SK-N-SH treated with all-trans-retinoic acid at 6 μM for 48 hours (cell line): ENCODE data around the gene TTC28.

Experiments
- ATAC-seq: fragments of 200-7000 bp; cut with Tn5 transposase; 3 replicates; pipeline ENCODE4 v1.9.1; 2020; ENCODE audit warnings: mild to moderate bottlenecking, moderate library complexity
- ARNTL ChIP-seq: fragments of 450-650 bp; formaldehyde crosslinking; IDR thresholded peaks from 2 replicates; pipeline ENCODE4 v1.5.0; 2020; ENCODE audit warnings: low read depth, mild to moderate bottlenecking, moderate library complexity, borderline replicate concordance
- CSDC2 ChIP-seq: fragments of 250-450 bp; sonication (Bioruptor Pico); IDR thresholded peaks from 2 replicates; pipeline ENCODE4 v1.5.0; 2020; ENCODE audit warnings: mild to moderate bottlenecking, moderate library complexity
- GLIS3 ChIP-seq: fragments of 250-450 bp; sonication (Bioruptor Pico); IDR thresholded peaks from 2 replicates; pipeline ENCODE4 v1.5.0; 2020; ENCODE audit warnings: mild to moderate bottlenecking, moderate library complexity
- ISL1 ChIP-seq: fragments of 250-450 bp; sonication (Bioruptor Pico); IDR thresholded peaks from 2 replicates; pipeline ENCODE4 v2.1.2; 2022; ENCODE audit warnings: mild to moderate bottlenecking, moderate library complexity
- OSR1 ChIP-seq: fragments of 250-450 bp; sonication (Bioruptor Pico); IDR thresholded peaks from 2 replicates; pipeline ENCODE4 v1.8.0; 2022; ENCODE audit warnings: moderate library complexity, mild to moderate bottlenecking, inconsistent platforms
- PATZ1 ChIP-seq: fragments of 250-450 bp; sonication (Bioruptor Pico); IDR thresholded peaks from 2 replicates; pipeline ENCODE4 v1.8.0; 2020; ENCODE audit warnings: mild to moderate bottlenecking, moderate library complexity, borderline replicate concordance
- PPARA ChIP-seq: fragments of 250-450 bp; sonication (Bioruptor Pico); IDR thresholded peaks from 2 replicates; pipeline ENCODE4 v1.5.0; 2020; ENCODE audit warnings: mild to moderate bottlenecking, borderline replicate concordance
- RARB ChIP-seq: fragments of 250-450 bp; sonication (Bioruptor Pico); IDR thresholded peaks from 2 replicates; pipeline ENCODE4 v1.8.0; 2021; ENCODE audit warnings: mild to moderate bottlenecking, moderate library complexity
- SNAI2 ChIP-seq: fragments of 250-450 bp; sonication (Bioruptor Pico); IDR thresholded peaks from 2 replicates; pipeline ENCODE4 v1.5.0; 2020; ENCODE audit warnings: mild to moderate bottlenecking, moderate library complexity
- TCF4 ChIP-seq: fragments of 250-450 bp; sonication (Bioruptor Pico); IDR thresholded peaks from 2 replicates; pipeline ENCODE4 v1.8.0; 2021; ENCODE audit warnings: mild to moderate bottlenecking, moderate library complexity, borderline replicate concordance
- TOX ChIP-seq: fragments of 250-450 bp; sonication (Bioruptor Pico); IDR thresholded peaks from 2 replicates; pipeline ENCODE4 v1.8.0; 2021; ENCODE audit warnings: mild to moderate bottlenecking, moderate library complexity, borderline replicate concordance
- ZFP30 ChIP-seq: fragments of 450-650 bp; formaldehyde crosslinking; IDR thresholded peaks from 2 replicates; pipeline ENCODE4 v1.5.0; 2022; ENCODE audit warnings: mild to moderate bottlenecking, moderate library complexity
- ZNF565 ChIP-seq: fragments of 450-650 bp; formaldehyde crosslinking; conservative IDR thresholded peaks from 2 replicates; pipeline ENCODE4 v1.5.0; 2020; ENCODE audit warnings: low read depth, mild to moderate bottlenecking, moderate library complexity
- ZNF8 ChIP-seq: fragments of 450-650 bp; formaldehyde crosslinking; IDR thresholded peaks from 2 replicates; pipeline ENCODE4 v1.5.0; 2020; ENCODE audit warnings: mild to moderate bottlenecking, moderate library complexity
- TF ChIP-seq, protein P1 (sequence below): fragments of 250-450 bp; sonication (Bioruptor Pico); IDR thresholded peaks from 2 replicates; pipeline ENCODE4 v1.5.1; 2020; ENCODE audit warnings: low read depth, mild to moderate bottlenecking, moderate library complexity
- TF ChIP-seq, protein P2 (sequence below): fragments of 250-450 bp; sonication (Bioruptor Pico); IDR thresholded peaks from 2 replicates; pipeline ENCODE4 v1.5.0; 2020; ENCODE audit warnings: mild to moderate bottlenecking, moderate library complexity
- TF ChIP-seq, protein P3 (sequence below): fragments of 250-450 bp; sonication (Bioruptor Pico); IDR thresholded peaks from 2 replicates; pipeline ENCODE4 v1.5.1; 2021; ENCODE audit warnings: mild to moderate bottlenecking, moderate library complexity
- TF ChIP-seq, protein P4 (sequence below): fragments of 250-450 bp; sonication (Bioruptor Pico); IDR thresholded peaks from 2 replicates; pipeline ENCODE4 v1.8.0; 2021; ENCODE audit warnings: low read depth, mild to moderate bottlenecking, moderate library complexity, borderline replicate concordance

The TTC28 gene

DNA sequence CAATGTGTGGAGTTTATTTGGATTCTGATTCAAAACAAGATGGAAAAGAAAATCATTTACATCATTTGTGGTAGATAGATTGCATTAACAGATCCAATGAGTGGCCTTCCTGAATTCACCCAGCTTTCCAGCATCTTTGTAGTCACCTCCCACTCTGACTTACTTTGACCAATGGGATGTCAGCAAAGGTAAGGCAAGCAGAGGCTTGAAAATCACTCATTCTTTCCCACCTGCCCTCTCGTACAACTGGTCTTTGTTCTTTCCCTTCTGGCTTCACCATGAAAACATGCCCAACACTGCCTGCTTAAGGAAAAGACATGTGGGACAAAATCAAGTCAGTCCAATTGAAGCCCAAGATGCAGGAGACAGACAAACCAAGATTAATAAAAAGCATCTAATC, 202.1 kb downstream of the TTC28 start:
- ATAC-seq: no peak
- TF ChIP-seq ZNF565 (CRISPR knock-in tag): no peak
- TF ChIP-seq GLIS3 (CRISPR knock-in tag): no peak
- TF ChIP-seq, protein P1, sequence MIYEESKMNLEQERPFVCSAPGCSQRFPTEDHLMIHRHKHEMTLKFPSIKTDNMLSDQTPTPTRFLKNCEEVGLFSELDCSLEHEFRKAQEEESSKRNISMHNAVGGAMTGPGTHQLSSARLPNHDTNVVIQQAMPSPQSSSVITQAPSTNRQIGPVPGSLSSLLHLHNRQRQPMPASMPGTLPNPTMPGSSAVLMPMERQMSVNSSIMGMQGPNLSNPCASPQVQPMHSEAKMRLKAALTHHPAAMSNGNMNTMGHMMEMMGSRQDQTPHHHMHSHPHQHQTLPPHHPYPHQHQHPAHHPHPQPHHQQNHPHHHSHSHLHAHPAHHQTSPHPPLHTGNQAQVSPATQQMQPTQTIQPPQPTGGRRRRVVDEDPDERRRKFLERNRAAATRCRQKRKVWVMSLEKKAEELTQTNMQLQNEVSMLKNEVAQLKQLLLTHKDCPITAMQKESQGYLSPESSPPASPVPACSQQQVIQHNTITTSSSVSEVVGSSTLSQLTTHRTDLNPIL (CRISPR knock-in tag): no peak
- no peak for TF ChIP-seq PATZ1 (CRISPR knock-in tag)
- no peak for TF ChIP-seq RARB (CRISPR knock-in tag)
- TF ChIP-seq SNAI2: no peak

GRCh38 chr22:28474330-28474729, 205.3 kb downstream of the TTC28 start:
- TF ChIP-seq, protein P1 (CRISPR knock-in tag): no peak
- TF ChIP-seq PATZ1 (CRISPR knock-in tag) (no peak), OSR1 (CRISPR knock-in tag) (no peak), ARNTL (CRISPR knock-in tag) (no peak), PPARA (CRISPR knock-in tag) (no peak), ZNF8 (CRISPR knock-in tag) (no peak), RARB (CRISPR knock-in tag) (no peak), TOX (CRISPR knock-in tag) (no peak), ZFP30 (CRISPR knock-in tag) (no peak), CSDC2 (CRISPR knock-in tag) (no peak), TCF4 (CRISPR knock-in tag) (no peak), ISL1 (CRISPR knock-in tag) (no peak), GLIS3 (CRISPR knock-in tag) (no peak), ZNF565 (CRISPR knock-in tag) (no peak)
- TF ChIP-seq, protein P2, sequence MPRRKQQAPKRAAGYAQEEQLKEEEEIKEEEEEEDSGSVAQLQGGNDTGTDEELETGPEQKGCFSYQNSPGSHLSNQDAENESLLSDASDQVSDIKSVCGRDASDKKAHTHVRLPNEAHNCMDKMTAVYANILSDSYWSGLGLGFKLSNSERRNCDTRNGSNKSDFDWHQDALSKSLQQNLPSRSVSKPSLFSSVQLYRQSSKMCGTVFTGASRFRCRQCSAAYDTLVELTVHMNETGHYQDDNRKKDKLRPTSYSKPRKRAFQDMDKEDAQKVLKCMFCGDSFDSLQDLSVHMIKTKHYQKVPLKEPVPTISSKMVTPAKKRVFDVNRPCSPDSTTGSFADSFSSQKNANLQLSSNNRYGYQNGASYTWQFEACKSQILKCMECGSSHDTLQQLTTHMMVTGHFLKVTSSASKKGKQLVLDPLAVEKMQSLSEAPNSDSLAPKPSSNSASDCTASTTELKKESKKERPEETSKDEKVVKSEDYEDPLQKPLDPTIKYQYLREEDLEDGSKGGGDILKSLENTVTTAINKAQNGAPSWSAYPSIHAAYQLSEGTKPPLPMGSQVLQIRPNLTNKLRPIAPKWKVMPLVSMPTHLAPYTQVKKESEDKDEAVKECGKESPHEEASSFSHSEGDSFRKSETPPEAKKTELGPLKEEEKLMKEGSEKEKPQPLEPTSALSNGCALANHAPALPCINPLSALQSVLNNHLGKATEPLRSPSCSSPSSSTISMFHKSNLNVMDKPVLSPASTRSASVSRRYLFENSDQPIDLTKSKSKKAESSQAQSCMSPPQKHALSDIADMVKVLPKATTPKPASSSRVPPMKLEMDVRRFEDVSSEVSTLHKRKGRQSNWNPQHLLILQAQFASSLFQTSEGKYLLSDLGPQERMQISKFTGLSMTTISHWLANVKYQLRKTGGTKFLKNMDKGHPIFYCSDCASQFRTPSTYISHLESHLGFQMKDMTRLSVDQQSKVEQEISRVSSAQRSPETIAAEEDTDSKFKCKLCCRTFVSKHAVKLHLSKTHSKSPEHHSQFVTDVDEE (CRISPR knock-in tag): no peak
- TF ChIP-seq, protein P3, sequence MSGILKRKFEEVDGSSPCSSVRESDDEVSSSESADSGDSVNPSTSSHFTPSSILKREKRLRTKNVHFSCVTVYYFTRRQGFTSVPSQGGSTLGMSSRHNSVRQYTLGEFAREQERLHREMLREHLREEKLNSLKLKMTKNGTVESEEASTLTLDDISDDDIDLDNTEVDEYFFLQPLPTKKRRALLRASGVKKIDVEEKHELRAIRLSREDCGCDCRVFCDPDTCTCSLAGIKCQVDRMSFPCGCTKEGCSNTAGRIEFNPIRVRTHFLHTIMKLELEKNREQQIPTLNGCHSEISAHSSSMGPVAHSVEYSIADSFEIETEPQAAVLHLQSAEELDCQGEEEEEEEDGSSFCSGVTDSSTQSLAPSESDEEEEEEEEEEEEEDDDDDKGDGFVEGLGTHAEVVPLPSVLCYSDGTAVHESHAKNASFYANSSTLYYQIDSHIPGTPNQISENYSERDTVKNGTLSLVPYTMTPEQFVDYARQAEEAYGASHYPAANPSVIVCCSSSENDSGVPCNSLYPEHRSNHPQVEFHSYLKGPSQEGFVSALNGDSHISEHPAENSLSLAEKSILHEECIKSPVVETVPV: no peak
- TF ChIP-seq, protein P4, sequence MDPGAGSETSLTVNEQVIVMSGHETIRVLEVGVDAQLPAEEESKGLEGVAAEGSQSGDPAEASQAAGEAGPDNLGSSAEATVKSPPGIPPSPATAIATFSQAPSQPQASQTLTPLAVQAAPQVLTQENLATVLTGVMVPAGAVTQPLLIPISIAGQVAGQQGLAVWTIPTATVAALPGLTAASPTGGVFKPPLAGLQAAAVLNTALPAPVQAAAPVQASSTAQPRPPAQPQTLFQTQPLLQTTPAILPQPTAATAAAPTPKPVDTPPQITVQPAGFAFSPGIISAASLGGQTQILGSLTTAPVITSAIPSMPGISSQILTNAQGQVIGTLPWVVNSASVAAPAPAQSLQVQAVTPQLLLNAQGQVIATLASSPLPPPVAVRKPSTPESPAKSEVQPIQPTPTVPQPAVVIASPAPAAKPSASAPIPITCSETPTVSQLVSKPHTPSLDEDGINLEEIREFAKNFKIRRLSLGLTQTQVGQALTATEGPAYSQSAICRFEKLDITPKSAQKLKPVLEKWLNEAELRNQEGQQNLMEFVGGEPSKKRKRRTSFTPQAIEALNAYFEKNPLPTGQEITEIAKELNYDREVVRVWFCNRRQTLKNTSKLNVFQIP (CRISPR knock-in tag): no peak
- no peak for ATAC-seq
